HuH-7.5 (cell line): ENCODE measurements around the gene DYRK4.

Source experiments
- DNase-seq: peaks from one replicate; pipeline ENCODE4 v3.0.0; 2011; ENCODE audit warnings: low spot score

The DYRK4 gene

DNA sequence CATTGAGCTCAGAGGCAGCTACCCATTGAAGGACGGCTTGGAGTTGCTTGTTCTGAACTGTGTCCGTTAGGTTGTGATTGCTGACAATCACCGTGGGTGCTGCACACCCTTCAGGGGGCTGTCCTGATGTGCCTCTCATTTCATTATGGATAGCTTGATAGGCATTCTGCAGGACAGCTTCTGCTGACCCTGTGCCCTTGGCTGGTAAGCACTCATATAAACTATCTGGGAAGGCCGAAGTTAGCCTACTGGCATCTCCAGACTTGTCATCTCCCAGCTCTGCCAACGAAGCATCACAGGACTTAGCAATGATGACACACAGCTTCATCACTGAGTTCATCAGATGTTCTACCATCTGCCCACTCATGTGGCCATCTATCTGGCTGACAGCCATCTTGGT, 64.5 kb downstream of the DYRK4 start:
- DNase-seq = no peak

DNA sequence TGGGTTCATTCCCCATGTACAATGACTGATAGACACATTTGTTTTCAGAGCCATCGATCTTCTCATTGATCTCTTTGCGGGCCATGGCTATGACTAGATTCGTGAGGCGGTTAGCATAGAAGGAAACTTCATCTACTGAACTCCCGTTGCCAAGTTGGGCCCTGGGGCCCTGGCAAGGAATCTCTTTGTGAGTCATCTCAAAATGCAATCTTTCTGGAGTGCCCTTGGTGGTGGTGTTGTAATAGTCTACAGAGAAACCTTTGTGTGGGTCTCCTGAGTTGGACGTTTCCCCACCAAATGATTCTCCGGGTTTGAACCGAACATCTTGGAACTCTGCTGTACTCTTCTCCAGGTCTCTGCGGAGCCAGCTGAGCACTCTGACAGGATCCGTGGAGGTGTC, 66.4 kb downstream of the DYRK4 start:
- DNase-seq = no peak

DNA sequence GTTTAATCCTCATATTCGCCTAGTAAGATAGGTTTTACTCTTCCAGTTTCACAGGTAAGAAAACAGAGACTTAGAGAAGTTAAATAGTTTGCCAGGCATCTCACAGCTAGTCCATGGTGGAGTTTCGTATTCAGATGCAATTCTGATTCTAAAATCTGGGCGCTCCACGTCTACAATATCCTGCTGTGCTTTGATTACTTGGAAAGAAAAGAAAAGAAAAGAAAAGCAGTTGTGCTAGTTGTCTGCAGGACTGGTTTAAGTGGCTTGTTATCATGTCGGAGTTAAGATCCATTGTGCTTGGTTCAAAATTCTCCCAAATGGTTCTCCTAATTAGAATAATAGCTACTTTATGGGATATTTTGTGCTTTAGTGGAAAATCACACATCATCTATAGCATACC, 68.3 kb downstream of the DYRK4 start:
- DNase-seq = no peak

DNA sequence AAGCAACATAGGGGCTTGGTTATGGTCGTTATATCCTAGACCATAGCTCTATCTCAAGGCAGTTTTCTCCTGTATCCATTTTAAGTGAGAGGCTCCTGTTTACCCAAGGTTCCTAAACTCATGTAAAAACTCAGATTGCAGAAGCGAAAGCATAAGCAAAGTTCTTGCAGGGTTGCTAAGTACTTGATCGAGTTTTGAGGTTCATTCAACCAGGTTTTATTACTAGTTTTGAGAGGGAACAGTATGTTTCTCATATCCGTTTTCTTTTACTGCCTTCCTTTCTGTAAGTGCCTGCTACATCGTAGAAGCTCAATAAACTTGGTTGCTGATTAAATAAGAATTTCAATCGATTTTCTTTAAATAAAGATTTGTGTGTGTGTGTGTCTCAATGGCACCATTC, 81.7 kb downstream of the DYRK4 start:
- no peak for DNase-seq

DNA sequence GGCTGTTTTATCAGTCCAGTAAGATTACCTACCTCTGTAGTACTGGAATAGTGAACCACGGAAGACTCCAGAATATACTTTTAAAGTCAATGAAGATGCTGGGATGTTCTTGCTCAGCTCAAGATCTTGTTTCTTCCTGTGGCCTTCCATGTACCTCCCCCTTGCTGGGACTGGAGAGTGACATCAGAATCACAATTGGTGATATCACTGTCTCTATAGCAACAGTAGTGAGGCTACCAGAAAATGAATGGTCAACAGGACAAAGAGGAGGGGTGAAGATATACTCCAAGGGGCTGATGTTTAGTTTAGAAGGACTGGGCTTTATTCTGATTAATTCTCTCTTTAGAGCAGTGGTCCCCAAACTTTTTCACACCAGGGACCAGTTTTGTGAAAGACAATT, 83.0 kb downstream of the DYRK4 start:
- no peak for DNase-seq

DNA sequence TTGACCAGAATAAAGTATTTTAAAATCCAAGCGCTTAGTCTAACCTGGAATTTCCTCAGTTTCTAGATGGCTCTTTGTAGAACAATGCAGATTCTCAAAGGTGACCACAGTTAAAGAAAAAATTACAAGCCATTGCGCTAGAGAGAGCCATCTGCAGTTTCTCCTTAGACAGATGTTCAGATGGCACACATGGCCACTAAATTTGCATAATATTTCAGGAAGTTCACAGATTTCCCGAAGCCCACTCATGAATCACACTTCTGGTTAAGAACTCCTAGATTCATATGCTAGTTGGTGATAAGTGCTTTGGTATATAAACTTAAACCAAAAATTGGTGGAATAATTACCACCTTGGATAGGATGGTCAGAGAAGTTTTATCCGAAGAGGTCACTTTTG, 86.1 kb downstream of the DYRK4 start:
- DNase-seq = no peak

DNA sequence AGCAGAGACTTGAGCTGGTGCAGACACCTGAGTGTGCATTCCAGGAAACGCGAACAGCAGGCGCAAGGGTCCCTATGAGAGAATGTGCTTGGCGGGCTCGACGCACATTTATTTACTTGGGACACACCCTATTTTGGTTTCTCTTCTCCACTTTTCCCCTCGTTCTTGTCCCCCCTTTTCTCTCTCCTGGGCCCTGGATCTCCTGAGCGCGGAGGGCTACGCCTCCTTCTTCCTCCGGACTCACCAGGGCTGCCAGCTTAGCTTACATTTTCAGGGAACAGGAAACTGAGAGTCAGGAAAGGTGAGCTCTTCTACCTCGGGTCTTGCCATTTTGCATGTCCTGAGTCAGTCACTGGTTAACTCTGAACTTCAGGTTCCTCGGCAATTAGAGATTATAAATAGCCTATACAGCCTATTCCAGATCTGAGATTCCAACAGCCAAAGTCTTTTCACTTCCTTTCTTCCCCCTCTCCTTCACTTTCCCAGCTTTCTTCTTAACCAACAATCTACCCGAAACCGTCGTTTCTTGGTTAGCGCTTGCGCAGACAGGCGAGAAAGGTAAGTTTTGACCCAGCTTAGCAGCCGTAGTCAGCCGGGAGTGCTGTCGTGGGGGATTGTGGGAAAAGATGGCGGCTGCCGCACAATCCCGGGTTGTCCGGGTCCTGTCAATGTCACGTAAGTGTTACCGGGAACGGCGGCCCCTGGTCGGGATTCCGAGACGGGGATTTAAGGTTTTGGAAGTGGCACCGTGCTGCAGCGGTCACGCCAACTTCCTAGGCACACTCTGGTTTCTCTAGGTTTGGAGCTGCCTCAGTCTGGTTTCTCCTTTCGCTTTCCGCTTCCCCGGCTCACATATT, 86.7 kb downstream of the DYRK4 start, which contains the start of the genes AKAP3 and NDUFA9:
Gene AKAP3, minus strand, starts transcription at position 551 of the 857 bp plus-strand sequence. CDS start 10,855 bp downstream, outside the sequence.
Gene NDUFA9, plus strand, starts transcription at position 614 of the 857 bp plus-strand sequence. Its CDS starts 13 bp downstream, at position 627.
- peak; percentile 42 for DNase-seq

DNA sequence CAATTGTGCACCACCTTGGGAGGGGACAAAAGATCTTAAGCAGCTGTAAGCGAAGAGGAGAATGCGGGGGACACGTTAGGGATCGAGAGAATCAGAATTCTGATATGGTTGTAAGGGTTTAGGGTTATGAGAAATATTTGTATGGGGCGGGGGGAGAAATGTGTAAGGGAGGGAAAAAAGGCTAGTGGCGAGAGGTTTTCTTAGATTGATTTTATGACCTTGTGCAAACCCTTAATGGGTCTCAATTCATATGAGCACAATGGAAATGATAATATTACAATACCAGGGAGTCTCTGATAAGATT, 87.3 kb downstream of the DYRK4 start:
- DNase-seq = no peak

DNA sequence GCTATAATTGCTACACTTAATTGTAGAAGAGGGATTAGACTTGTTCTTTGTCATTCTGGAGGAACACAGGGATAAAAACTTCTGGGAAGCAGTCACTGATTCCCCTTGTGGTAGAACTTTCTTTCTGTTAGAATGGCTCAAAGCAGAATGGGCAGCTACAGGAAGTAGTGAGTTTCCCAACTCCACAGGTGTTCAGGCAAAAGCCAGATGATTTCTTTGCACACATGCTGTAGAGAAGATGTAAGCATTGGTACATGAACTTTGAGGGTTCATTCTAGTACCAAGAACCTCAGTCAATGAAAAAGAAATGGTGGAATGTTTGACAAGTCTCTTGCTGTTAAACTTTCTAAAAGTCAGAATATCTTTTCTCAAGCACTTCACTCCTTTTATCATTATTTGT, 91.2 kb downstream of the DYRK4 start:
- DNase-seq = no peak

DNA sequence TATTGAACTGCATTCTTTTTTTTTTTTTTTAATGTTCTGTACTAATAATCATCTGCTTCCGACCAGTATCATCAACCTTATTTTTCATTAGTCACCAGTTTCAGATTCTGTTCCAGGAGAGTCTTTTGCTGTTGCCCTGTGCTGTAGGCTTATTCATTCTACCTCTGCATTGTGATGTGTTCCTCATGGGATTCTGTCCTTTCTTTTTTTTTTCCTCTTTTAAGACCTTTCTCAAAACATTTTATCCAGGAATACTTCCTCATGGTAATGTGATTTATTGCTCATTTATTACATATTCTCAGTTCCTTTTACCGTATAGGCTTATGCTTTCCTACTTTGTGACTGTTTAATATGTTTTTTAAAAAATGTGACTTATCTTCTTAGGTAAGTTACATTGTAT, 91.7 kb downstream of the DYRK4 start:
- DNase-seq = no peak
